GM12878 (cell line): ENCODE data around the gene SLC1A7. TPM values are rescaled to one million over a fixed set of nuclear protein-coding genes. Genes with fewer than 3 reads are reported as not detected.

ENCODE experiments used
- ATAC-seq: fragments of 200-7000 bp; cut with Tn5 transposase; 3 replicates; pipeline ENCODE4 v1.9.1; 2020; ENCODE audit warnings: mild to moderate bottlenecking, moderate library complexity
- BruUV-seq: library from RNA; stranded (reverse); fragments of 400-500 nt; replicated peaks from 2 replicates; lab custom pipeline; 2021; lab: Mats Ljungman, UMichigan
- CTCF ChIA-PET: fragments of 300-600 bp; sonication (Branson Sonifier 250); formaldehyde crosslinking; extraction: SDS; loops from one replicate; lab custom pipeline; 2021; ENCODE audit warnings: inconsistent platforms; lab: Yijun Ruan, JAX
- POLR2A ChIA-PET: fragments of 350-600 bp; formaldehyde crosslinking; extraction: SDS; loops from one replicate; lab custom pipeline; 2021; ENCODE audit warnings: inconsistent platforms; lab: Charles Lee
- RAD21 ChIA-PET: fragments of 300-600 bp; sonication (Branson Sonifier 250); formaldehyde crosslinking; loops from one replicate; lab custom pipeline; 2023; ENCODE audit warnings: antibody characterized with exemption; ENCODE audit not compliant: unreplicated experiment; lab: Charles Lee
- SMC1A ChIA-PET: fragments of 300-600 bp; sonication (Branson Sonifier 250); formaldehyde crosslinking; loops from one replicate; lab custom pipeline; 2023; ENCODE audit not compliant: unreplicated experiment, uncharacterized antibody; lab: Charles Lee
- DNase-seq: peaks from one replicate; pipeline ENCODE4 v3.0.0-alpha.2; 2011; ENCODE audit warnings: low read depth, low spot score
- FAIRE-seq: peaks from 3 replicates; lab custom pipeline; 2011; peaks lifted over from hg19 to GRCh38; lab: Jason Lieb, UNC
- H2AFZ ChIP-seq: 2 replicates; pipeline ENCODE4 v1.6.0; 2011; ENCODE audit warnings: low read depth, low read length, control low read depth; ENCODE audit not compliant: control insufficient read depth
- H3K27ac ChIP-seq: 2 replicates; pipeline ENCODE4 v1.5.1; 2011; ENCODE audit warnings: control low read depth; ENCODE audit not compliant: control insufficient read depth, insufficient read depth
- H3K27me3 ChIP-seq, 2 experiments: replicated peaks in 1 of 2; 2 replicates each; pipeline versions ENCODE4 v1.6.0 to v1.6.1; 2011; ENCODE audit warnings: low read length in 1 of 2; ENCODE audit not compliant: control insufficient read depth in 2 of 2, insufficient read depth in 2 of 2
- H3K36me3 ChIP-seq, 2 experiments: 2 replicates each; pipeline ENCODE4 v1.5.1; 2011; ENCODE audit warnings: low read length in 1 of 2; ENCODE audit not compliant: control insufficient read depth in 2 of 2, insufficient read depth in 2 of 2
- H3K4me1 ChIP-seq: 2 replicates; pipeline ENCODE4 v1.6.1; 2011; ENCODE audit warnings: mild to moderate bottlenecking, low read length, moderate library complexity, mixed read lengths; ENCODE audit not compliant: control insufficient read depth, insufficient read depth
- H3K4me2 ChIP-seq: 2 replicates; pipeline ENCODE4 v1.6.0; 2011; ENCODE audit warnings: control low read depth; ENCODE audit not compliant: control insufficient read depth, insufficient read depth
- H3K4me3 ChIP-seq: fragments of 200-600 bp; sonication (generic); 2 replicates; pipeline ENCODE4 v1.5.1; 2016
- H3K79me2 ChIP-seq: 2 replicates; pipeline ENCODE4 v1.6.0; 2011; ENCODE audit warnings: low read length; ENCODE audit not compliant: control insufficient read depth, insufficient read depth
- H3K9ac ChIP-seq: 2 replicates; pipeline ENCODE4 v1.8.0; 2011; ENCODE audit warnings: low read length, control low read depth, mixed read lengths; ENCODE audit not compliant: control insufficient read depth, insufficient read depth
- H3K9me3 ChIP-seq: replicated peaks from 3 replicates; pipeline ENCODE4 v1.5.1; 2011; ENCODE audit warnings: mild to moderate bottlenecking, low read length; ENCODE audit not compliant: control insufficient read depth, insufficient read depth
- H4K20me1 ChIP-seq: 2 replicates; pipeline ENCODE4 v1.6.0; 2011; ENCODE audit not compliant: control insufficient read depth, insufficient read depth
- CUX1 ChIP-seq: IDR thresholded peaks from 2 replicates; pipeline ENCODE4 v1.6.1; 2012; ENCODE audit warnings: improper control_type of control experiment, low read depth, low read length; ENCODE audit not compliant: insufficient replicate concordance
- FOS ChIP-seq: IDR thresholded peaks from 3 replicates; pipeline ENCODE4 v1.6.1; 2011; ENCODE audit warnings: borderline replicate concordance; ENCODE audit not compliant: insufficient read length; ENCODE audit errors: extremely low read depth
- IRF5 ChIP-seq: fragments of 450-650 bp; IDR thresholded peaks from 2 replicates; pipeline ENCODE4 v1.6.1; 2017; ENCODE audit warnings: borderline replicate concordance
- POU2F2 ChIP-seq: IDR thresholded peaks from 3 replicates; pipeline ENCODE4 v1.6.1; 2011; ENCODE audit warnings: low read depth, mild to moderate bottlenecking, low read length, borderline replicate concordance
- RCOR1 ChIP-seq: conservative IDR thresholded peaks from 2 replicates; pipeline ENCODE4 v1.6.1; 2012; ENCODE audit warnings: low read depth, low read length, improper control_type of control experiment
- SREBF1 ChIP-seq: IDR thresholded peaks from 2 replicates; pipeline ENCODE4 v1.6.1; 2012; ENCODE audit warnings: mild to moderate bottlenecking, low read length
- TARDBP ChIP-seq: IDR thresholded peaks from 2 replicates; pipeline ENCODE4 v1.6.1; 2016; ENCODE audit warnings: borderline replicate concordance
- WGBS: methylation state at CpG from one replicate; pipeline ENCODE4 v1.1.6; 2016; ENCODE audit warnings: low lambda C conversion rate; ENCODE audit not compliant: insufficient replicate concordance, insufficient coverage; ENCODE audit errors: missing lambda C conversion rate; 5-methylcytosine and 5-hydroxymethylcytosine counted together
- in situ Hi-C: fragments of 300-500 bp; cut with MboI; formaldehyde crosslinking; loops from 9 replicates; pipeline ENCODE4 v1.14.3; 2018; ENCODE audit warnings: mixed read lengths
- intact Hi-C: fragments of 100-400 bp; cut with micrococcal nuclease; formaldehyde crosslinking; loops from one replicate; pipeline ENCODE4 v1.14.2; 2022; ENCODE audit not compliant: unreplicated experiment
- polyA plus RNA-seq, 11 experiments: library from polyadenylated mRNA; depleted of rRNA in 4 of 11; unstranded in 6 of 11; stranded (reverse) in 5 of 11; fragments of >200 nt; fragmentation: Nextera tagmentation in 4 of 11; fragmentation: Illumina TruSeq in 1 of 11; extraction: Ambion mirVana in 4 of 11; extraction: Trizol in 1 of 11; gene quantifications; 1 replicate in 1 of 11; 2 replicates in 10 of 11; pipeline versions ENCODE4 v1.2.1 to v1.2.3, GENCODE V29; 2011 to 2016; ENCODE audit warnings: inconsistent platforms in 2 of 11, missing spikeins in 2 of 11, low read depth in 1 of 11
- total RNA-seq, 4 experiments: library from RNA; depleted of rRNA in 3 of 4; stranded (reverse); fragments of >200 nt in 3 of 4; fragmentation: Illumina TruSeq in 1 of 4; extraction: Trizol in 1 of 4; gene quantifications; 2 replicates each; pipeline versions ENCODE4 v1.2.1 to v1.2.3, GENCODE V29; 2013 to 2021

The SLC1A7 gene
- total and polyA plus RNA-seq, 10 of the 15 experiments (the other 5 are each of a cell fraction or from before 2014, with no cell fraction given) = not detected

DNA sequence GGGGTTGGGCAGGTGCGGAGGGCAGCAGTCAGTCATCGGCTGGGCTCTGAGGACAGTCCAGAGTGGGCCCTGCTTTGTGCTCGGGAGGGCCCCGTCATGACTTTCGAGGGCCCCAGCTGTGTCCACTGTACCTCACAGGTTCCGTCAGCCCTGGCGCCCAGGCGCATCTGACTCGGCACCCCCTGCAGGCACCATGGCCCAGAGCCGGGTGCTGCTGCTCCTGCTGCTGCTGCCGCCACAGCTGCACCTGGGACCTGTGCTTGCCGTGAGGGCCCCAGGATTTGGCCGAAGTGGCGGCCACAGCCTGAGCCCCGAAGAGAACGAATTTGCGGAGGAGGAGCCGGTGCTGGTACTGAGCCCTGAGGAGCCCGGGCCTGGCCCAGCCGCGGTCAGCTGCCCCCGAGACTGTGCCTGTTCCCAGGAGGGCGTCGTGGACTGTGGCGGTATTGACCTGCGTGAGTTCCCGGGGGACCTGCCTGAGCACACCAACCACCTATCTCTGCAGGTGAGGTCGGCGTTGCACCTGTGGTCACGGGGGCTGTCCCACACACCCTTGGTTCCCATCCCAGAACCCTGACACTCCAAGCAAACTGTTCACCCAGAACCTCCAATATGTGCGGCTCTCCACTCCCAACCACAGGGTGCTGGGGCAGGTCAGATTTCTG, 72.6 kb downstream of the SLC1A7 start:
- Histone ChIP-seq H3K27ac (no peak overlapping the region), H2AFZ (no peak overlapping the region), H3K4me3 (no peak overlapping the region), H4K20me1 (no peaks in the 10 kb centered on the region), H3K27me3 (no peaks in the 10 kb centered on the region; a peak in 1 of 4 replicates), H3K4me2 (no peak overlapping the region), H3K4me1 (no peaks in the 10 kb centered on the region), H3K9ac (no peak overlapping the region), H3K36me3 (no peaks in the 10 kb centered on the region), H3K9me3 (no peaks in the 10 kb centered on the region), H3K79me2 (no peaks in the 10 kb centered on the region)
- BruUV-seq = no TSS peak
- in situ Hi-C loops (no loop called here), intact Hi-C loops (no loop called here)
- ATAC-seq = no peak
- TF ChIP-seq CUX1 (no peak), FOS (no peak), IRF5 (no peak), POU2F2 (no peak), SREBF1 (no peak), TARDBP (no peak), RCOR1 (no peak)
- WGBS = 60% methylated on average over 31 of the region's 31 CpGs
- ChIA-PET SMC1A (interaction anchor here (1.8 kb wide), 1 partner anchor 10 kb away, joined by 6 read pairs; no protein-coding TSS in a partner anchor), CTCF (no interaction called here), POLR2A (no interaction called here), RAD21 (no interaction called here)
- no peak for FAIRE-seq
- DNase-seq = no peak
